Regular cardiac myocyte (primary cell): ENCODE measurements around the gene WFDC11. TPM values are rescaled to one million over a fixed set of nuclear protein-coding genes. Genes with fewer than 3 reads are reported as not detected.

Experiments
- total RNA-seq: library from RNA; depleted of rRNA; stranded (reverse); fragments of >200 nt; gene quantifications from 2 replicates; pipeline ENCODE4 v1.2.3, GENCODE V29; 2014

The WFDC11 gene
- not detected in 2 replicates for total RNA-seq

DNA sequence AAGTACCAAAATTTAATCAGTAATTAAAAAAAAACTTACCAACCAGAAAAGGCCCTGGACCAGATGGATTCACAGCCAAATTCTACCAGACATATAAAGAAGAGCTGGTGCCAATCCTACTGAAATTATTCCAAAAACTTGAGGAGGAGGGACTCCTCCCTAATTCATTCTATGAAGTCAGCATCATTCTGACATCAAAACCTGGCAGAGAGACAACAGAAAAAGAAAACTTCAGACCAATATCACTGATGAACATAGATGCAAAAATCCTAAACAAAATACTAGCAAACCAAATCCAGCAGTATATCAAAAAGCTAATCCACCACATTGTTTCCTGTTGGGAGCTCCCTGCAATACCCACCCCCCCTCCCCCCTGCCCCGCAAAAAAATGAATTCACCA lies at the start of gene WFDC11:
TSS of gene WFDC11 (minus strand) at position 101 of the 400 bp plus-strand sequence. CDS start 19,639 bp downstream, outside the sequence.

GRCh38 chr20:45704969-45705637 lies 35.1 kb upstream of the WFDC11 start, which contains the start of gene WFDC10B:
Gene WFDC10B, minus strand, starts transcription at chr20:45705019. Its CDS starts 19,027 bp downstream, at chr20:45685992.

DNA sequence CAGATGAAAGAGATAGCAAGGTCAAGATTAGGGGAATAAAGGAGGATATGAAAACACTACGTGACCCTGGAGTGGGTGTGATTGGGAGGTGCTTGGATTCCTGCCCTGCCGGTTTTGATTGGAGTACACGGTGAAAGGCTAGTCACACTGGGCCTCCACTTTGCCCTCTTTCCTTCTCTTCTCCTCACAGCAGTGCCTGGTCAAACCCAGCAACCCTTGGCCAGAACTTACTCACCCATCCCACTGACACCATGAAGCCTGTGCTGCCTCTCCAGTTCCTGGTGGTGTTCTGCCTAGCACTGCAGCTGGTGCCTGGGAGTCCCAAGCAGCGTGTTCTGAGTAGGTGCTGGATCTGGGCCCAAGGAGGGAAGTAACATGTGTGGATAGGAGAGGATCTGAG lies 31.8 kb upstream of the WFDC11 start, which contains the start of gene WFDC13:
TSS of gene WFDC13 (plus strand) at position 166 of the 400 bp plus-strand sequence. CDS start at position 252, 86 bp downstream.

DNA sequence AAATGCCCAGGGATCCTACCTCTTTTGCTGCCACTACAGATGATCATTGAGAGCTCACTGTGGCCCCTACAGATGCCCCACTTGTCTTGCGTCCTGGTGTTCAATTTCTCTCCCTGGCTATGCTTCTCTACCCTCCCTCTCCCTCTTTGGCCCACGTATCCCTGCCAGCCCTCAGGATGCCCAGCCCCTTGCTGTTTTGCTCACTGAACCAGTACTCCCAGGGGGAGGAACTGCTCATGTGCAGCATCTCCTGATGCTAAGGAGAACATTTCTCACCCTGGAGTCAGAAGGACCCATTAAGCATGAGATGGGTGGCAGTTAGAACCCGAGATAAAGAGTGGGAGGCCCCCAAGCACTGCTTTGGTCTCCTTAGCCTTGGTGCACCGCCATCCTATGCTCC lies 38.9 kb downstream of the WFDC11 start, which contains the start of gene WFDC9:
TSS of gene WFDC9 (minus strand) at position 101 of the 400 bp plus-strand sequence. CDS start 21,103 bp downstream, outside the sequence.

DNA sequence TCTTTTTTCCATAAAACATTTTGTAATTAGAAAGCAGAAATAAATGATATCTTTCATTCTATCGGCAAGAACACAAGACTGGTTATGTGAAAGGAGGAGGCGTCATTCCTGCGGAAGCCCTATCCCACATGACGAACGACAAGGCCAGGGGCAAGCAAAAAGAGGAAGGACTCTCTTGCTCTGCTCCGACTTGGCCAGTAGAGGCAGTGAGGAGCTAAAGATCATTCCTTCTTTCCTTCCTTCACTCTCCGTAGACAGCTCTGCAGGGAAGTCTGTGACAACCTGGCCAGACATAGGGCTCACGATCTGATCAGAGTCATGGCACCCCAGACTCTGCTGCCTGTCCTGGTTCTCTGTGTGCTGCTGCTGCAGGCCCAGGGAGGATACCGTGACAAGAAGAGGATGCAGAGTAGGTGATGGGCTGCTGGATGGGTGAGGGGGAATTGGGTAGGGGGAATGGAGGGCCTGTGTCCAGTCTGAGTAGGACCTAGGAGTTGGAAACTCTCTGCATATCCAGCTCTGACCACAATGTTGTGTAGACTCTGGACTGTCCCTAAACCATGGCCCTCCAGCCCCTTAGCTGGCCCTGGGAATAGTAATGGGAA lies 40.4 kb downstream of the WFDC11 start, which contains the start of gene WFDC10A:
TSS of gene WFDC10A (plus strand) at position 244 of the 605 bp plus-strand sequence. CDS start at position 319, 75 bp downstream.

Other genes with a start within 250 kb of the WFDC11 start
- gene WFDC2, start 200.5 kb downstream of the WFDC11 start, total RNA-seq: not detected in 2 replicates
- gene SPINT3, start 154.6 kb downstream of the WFDC11 start, total RNA-seq: not detected in 2 replicates
- not detected in 2 replicates for gene WFDC6, start 130.8 kb downstream of the WFDC11 start, total RNA-seq
- not detected in 2 replicates for gene EPPIN, start 122.8 kb downstream of the WFDC11 start, total RNA-seq
- not detected in 2 replicates for gene WFDC8, start 91.0 kb downstream of the WFDC11 start, total RNA-seq
- gene WFDC10A, start 40.5 kb downstream of the WFDC11 start, total RNA-seq: not detected in 2 replicates
- not detected in 2 replicates for gene WFDC9, start 39.0 kb downstream of the WFDC11 start, total RNA-seq
- gene WFDC13, start 31.8 kb upstream of the WFDC11 start, total RNA-seq: not detected in 2 replicates
- not detected in 2 replicates for gene WFDC10B, start 34.8 kb upstream of the WFDC11 start, total RNA-seq
- not detected in 2 replicates for gene SPINT4, start 52.1 kb upstream of the WFDC11 start, total RNA-seq
- 0.19 and 0.56 TPM in 2 replicates for gene WFDC3, start 121.6 kb upstream of the WFDC11 start, total RNA-seq
- 8.7 and 25.9 TPM in 2 replicates for gene DNTTIP1, start 121.7 kb upstream of the WFDC11 start, total RNA-seq
- 7.9 and 46.4 TPM in 2 replicates for gene UBE2C, start 142.4 kb upstream of the WFDC11 start, total RNA-seq
- 0.56 TPM in 1 of 2 replicates, not detected in the other for gene TNNC2, start 157.1 kb upstream of the WFDC11 start, total RNA-seq
- 33.4 and 44.0 TPM in 2 replicates for gene SNX21, start 163.6 kb upstream of the WFDC11 start, total RNA-seq
- gene ACOT8, start 187.2 kb upstream of the WFDC11 start, total RNA-seq: 33.4 and 35.5 TPM in 2 replicates
- 3.7 and 5.4 TPM in 2 replicates for gene ZSWIM3, start 187.4 kb upstream of the WFDC11 start, total RNA-seq
- gene ZSWIM1, start 211.0 kb upstream of the WFDC11 start, total RNA-seq: 3.4 and 4.4 TPM in 2 replicates
- 0.19 and 0.28 TPM in 2 replicates for gene SPATA25, start 217.4 kb upstream of the WFDC11 start, total RNA-seq
- 1.5 and 5.1 TPM in 2 replicates for gene NEURL2, start 221.0 kb upstream of the WFDC11 start, total RNA-seq
- 27.8 and 68.8 TPM in 2 replicates for gene CTSA, start 221.1 kb upstream of the WFDC11 start, total RNA-seq
- 4.0 and 23.4 TPM in 2 replicates for gene PLTP, start 241.9 kb upstream of the WFDC11 start, total RNA-seq